HepG2 (cell line): ENCODE results near the gene SDC1. TPM values are rescaled to one million over a fixed set of nuclear protein-coding genes. Genes with fewer than 3 reads are reported as not detected.

Experiments
- AKAP8 ChIP-seq: sonication (generic); formaldehyde crosslinking; IDR thresholded peaks from 2 replicates; pipeline ENCODE4 v1.5.1; 2020; ENCODE audit warnings: mild to moderate bottlenecking, missing genetic modification reagents
- EED ChIP-seq: sonication (generic); formaldehyde crosslinking; IDR thresholded peaks from 2 replicates; pipeline ENCODE4 v1.5.0; 2020; ENCODE audit warnings: mild to moderate bottlenecking, missing genetic modification reagents
- FIP1L1 ChIP-seq: fragments of 200-400 bp; formaldehyde crosslinking; IDR thresholded peaks from 2 replicates; pipeline ENCODE4 v1.6.1; 2018; ENCODE audit warnings: low read depth, mild to moderate bottlenecking, low read length, moderate library complexity, borderline replicate concordance; ENCODE audit not compliant: insufficient read depth
- NFE2 ChIP-seq: sonication (generic); formaldehyde crosslinking; IDR thresholded peaks from 2 replicates; pipeline ENCODE4 v1.4.0; 2020; ENCODE audit warnings: missing genetic modification reagents
- SNAI1 ChIP-seq: sonication (generic); formaldehyde crosslinking; IDR thresholded peaks from 2 replicates; pipeline ENCODE4 v1.5.0; 2020; ENCODE audit warnings: mild to moderate bottlenecking, missing genetic modification reagents, borderline replicate concordance
- ZMYM3 ChIP-seq: sonication (generic); formaldehyde crosslinking; IDR thresholded peaks from 2 replicates; pipeline ENCODE4 v1.5.1; 2020; ENCODE audit warnings: mild to moderate bottlenecking, missing genetic modification reagents
- ZNF263 ChIP-seq: sonication (generic); formaldehyde crosslinking; IDR thresholded peaks from 2 replicates; pipeline ENCODE4 v1.4.0; 2020; ENCODE audit warnings: missing genetic modification reagents
- ZNF317 ChIP-seq: sonication (generic); formaldehyde crosslinking; IDR thresholded peaks from 2 replicates; pipeline ENCODE4 v1.5.0; 2020; ENCODE audit warnings: mild to moderate bottlenecking, missing genetic modification reagents
- ZNF510 ChIP-seq: sonication (generic); formaldehyde crosslinking; IDR thresholded peaks from 2 replicates; pipeline ENCODE4 v1.4.0; 2020; ENCODE audit warnings: low read depth, mild to moderate bottlenecking, missing genetic modification reagents
- ZNF552 ChIP-seq: sonication (generic); formaldehyde crosslinking; IDR thresholded peaks from 2 replicates; pipeline ENCODE4 v1.9.0; 2022; ENCODE audit warnings: missing genetic modification reagents, mild to moderate bottlenecking, borderline replicate concordance
- ZNF577 ChIP-seq: sonication (generic); formaldehyde crosslinking; IDR thresholded peaks from 2 replicates; pipeline ENCODE4 v1.4.0; 2020; ENCODE audit warnings: mild to moderate bottlenecking, low read depth, missing genetic modification reagents, borderline replicate concordance
- ZNF629 ChIP-seq: sonication (generic); formaldehyde crosslinking; conservative IDR thresholded peaks from 2 replicates; pipeline ENCODE4 v1.5.0; 2020; ENCODE audit warnings: missing genetic modification reagents
- ZNF83 ChIP-seq: sonication (generic); formaldehyde crosslinking; IDR thresholded peaks from 2 replicates; pipeline ENCODE4 v1.4.0; 2020; ENCODE audit warnings: missing genetic modification reagents, mild to moderate bottlenecking, borderline replicate concordance
- polyA plus RNA-seq, 8 experiments: library from polyadenylated mRNA; depleted of rRNA in 3 of 8; stranded (reverse) in 7 of 8; unstranded in 1 of 8; fragments of >200 nt; fragmentation: Illumina TruSeq in 4 of 8; extraction: Trizol in 4 of 8; gene quantifications; 2 replicates each; pipeline versions ENCODE4 v1.2.1 to v1.2.3, GENCODE V29; 2011 to 2016; ENCODE audit warnings: low read depth in 4 of 8, missing spikeins in 1 of 8, mixed read lengths in 1 of 8; ENCODE audit not compliant: insufficient read depth in 1 of 8
- total RNA-seq, 5 experiments: library from RNA; depleted of rRNA; stranded (reverse); fragments of >200 nt; fragmentation: Illumina TruSeq; extraction: Trizol; gene quantifications; 2 replicates each; pipeline ENCODE4 v1.2.3, GENCODE V29; 2016; ENCODE audit warnings: low read depth in 1 of 5
- TF ChIP-seq, protein P1 (sequence below): sonication (generic); formaldehyde crosslinking; IDR thresholded peaks from 2 replicates; pipeline ENCODE4 v1.5.0; 2020; ENCODE audit warnings: mild to moderate bottlenecking, missing genetic modification reagents
- TF ChIP-seq, protein P2 (sequence below): sonication (generic); formaldehyde crosslinking; IDR thresholded peaks from 2 replicates; pipeline ENCODE4 v1.5.0; 2020; ENCODE audit warnings: missing genetic modification reagents, mild to moderate bottlenecking, borderline replicate concordance
- TF ChIP-seq, protein P3 (sequence below): sonication (generic); formaldehyde crosslinking; IDR thresholded peaks from 2 replicates; pipeline ENCODE4 v1.4.0; 2020; ENCODE audit warnings: missing genetic modification reagents, borderline replicate concordance
- TF ChIP-seq, protein P4 (sequence below): sonication (generic); formaldehyde crosslinking; IDR thresholded peaks from 2 replicates; pipeline ENCODE4 v1.8.1; 2023; ENCODE audit warnings: mild to moderate bottlenecking, inconsistent platforms, moderate library complexity, missing genetic modification reagents, borderline replicate concordance

The SDC1 gene
- total and polyA plus RNA-seq, 2 of the 13 experiments (the other 11 are each of a cell fraction or from before 2014, with no cell fraction given) = 108 to 119 TPM

DNA sequence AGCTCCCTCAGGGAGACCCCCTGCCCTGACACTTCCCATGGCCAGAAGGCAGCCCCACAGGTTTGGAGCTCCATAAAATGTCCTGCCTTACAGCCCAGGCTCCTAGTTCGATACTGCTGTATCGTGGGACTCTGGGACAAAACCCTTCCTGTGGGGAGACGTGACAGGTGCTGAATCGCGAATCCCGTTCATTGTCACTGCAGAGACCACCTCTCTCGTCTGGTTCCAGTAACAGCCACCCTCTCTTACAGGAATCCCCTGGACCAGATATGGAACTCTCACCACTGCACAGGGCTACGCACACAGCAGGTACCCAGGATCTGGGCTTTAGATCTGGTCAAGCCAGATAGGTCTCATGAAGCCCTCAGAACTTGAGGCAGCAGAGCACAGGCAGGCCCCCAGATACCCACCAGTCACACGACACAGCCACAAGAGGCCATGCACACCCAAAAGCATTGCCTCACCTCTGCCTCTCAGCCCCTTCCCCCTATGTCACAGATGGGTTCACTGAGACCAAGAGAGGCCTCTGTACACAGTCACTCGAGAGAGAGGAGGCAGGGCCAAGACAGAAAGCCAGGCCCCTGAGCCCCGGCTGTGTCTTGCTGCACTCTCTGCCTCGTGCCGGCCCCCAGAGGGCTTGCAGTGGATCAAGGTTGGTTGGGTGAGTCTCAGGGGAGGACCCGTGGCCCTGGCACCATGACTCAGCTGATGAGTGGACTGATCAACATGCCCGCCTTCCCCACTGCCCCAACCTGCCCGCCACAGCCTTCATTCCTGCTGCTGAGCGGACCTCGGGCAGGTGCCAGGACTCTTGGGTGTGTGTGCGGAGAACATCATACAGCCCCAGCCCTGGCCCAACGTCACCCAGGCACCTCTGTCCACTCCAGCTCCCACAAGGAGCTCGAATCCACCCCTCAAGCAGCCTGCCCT is 7.6 kb downstream of the SDC1 start (continued):
- TF ChIP-seq, protein P1, sequence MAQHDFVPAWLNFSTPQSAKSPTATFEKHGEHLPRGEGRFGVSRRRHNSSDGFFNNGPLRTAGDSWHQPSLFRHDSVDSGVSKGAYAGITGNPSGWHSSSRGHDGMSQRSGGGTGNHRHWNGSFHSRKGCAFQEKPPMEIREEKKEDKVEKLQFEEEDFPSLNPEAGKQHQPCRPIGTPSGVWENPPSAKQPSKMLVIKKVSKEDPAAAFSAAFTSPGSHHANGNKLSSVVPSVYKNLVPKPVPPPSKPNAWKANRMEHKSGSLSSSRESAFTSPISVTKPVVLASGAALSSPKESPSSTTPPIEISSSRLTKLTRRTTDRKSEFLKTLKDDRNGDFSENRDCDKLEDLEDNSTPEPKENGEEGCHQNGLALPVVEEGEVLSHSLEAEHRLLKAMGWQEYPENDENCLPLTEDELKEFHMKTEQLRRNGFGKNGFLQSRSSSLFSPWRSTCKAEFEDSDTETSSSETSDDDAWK (CRISPR knock-in tag) = no peak
- TF ChIP-seq ZNF317 (CRISPR knock-in tag) = no peak
- no peak for TF ChIP-seq ZNF83 (CRISPR knock-in tag)
- TF ChIP-seq, protein P2, sequence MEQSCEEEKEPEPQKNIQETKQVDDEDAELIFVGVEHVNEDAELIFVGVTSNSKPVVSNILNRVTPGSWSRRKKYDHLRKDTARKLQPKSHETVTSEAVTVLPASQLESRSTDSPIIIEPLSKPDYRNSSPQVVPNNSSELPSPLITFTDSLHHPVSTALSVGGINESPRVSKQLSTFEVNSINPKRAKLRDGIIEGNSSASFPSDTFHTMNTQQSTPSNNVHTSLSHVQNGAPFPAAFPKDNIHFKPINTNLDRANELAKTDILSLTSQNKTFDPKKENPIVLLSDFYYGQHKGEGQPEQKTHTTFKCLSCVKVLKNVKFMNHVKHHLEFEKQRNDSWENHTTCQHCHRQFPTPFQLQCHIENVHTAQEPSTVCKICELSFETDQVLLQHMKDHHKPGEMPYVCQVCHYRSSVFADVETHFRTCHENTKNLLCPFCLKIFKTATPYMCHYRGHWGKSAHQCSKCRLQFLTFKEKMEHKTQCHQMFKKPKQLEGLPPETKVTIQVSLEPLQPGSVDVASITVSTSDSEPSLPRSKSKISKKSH (CRISPR knock-in tag) = no peak
- no peak for TF ChIP-seq NFE2 (CRISPR knock-in tag)
- TF ChIP-seq FIP1L1 = no peak
- no peak for TF ChIP-seq EED
- peak; percentile 90 for TF ChIP-seq AKAP8 (CRISPR knock-in tag)
- 0 out of 2 replicates have a peak, but pooled peaks have one; percentile 17 for TF ChIP-seq ZNF629
- TF ChIP-seq, protein P3, sequence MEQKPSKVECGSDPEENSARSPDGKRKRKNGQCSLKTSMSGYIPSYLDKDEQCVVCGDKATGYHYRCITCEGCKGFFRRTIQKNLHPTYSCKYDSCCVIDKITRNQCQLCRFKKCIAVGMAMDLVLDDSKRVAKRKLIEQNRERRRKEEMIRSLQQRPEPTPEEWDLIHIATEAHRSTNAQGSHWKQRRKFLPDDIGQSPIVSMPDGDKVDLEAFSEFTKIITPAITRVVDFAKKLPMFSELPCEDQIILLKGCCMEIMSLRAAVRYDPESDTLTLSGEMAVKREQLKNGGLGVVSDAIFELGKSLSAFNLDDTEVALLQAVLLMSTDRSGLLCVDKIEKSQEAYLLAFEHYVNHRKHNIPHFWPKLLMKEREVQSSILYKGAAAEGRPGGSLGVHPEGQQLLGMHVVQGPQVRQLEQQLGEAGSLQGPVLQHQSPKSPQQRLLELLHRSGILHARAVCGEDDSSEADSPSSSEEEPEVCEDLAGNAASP (CRISPR knock-in tag) = no peak
- TF ChIP-seq ZMYM3 = no peak
- TF ChIP-seq, protein P4, sequence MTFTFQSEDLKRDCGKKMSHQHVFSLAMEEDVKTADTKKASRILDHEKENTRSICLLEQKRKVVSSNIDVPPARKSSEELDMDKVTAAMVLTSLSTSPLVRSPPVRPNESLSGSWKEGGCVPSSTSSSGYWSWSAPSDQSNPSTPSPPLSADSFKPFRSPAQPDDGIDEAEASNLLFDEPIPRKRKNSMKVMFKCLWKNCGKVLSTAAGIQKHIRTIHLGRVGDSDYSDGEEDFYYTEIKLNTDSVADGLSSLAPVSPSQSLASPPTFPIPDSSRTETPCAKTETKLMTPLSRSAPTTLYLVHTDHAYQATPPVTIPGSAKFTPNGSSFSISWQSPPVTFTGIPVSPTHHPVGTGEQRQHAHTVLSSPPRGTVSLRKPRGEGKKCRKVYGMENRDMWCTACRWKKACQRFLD (CRISPR knock-in tag) = no peak
- TF ChIP-seq ZNF510 = no peak
- no peak for TF ChIP-seq ZNF552 (CRISPR knock-in tag)
- no peak for TF ChIP-seq ZNF577 (CRISPR knock-in tag)
- TF ChIP-seq ZNF263 (CRISPR knock-in tag) = no peak
- no peak for TF ChIP-seq SNAI1 (CRISPR knock-in tag)
